GM12874 (cell line): Measurements from ENCODE around the gene ARHGAP22.

ENCODE experiments used
- TF ChIP-seq, protein P1 (sequence below): IDR thresholded peaks from 2 replicates; pipeline ENCODE4 v1.5.1; 2011; ENCODE audit warnings: low read depth, mild to moderate bottlenecking, control low read depth, low read length, moderate library complexity; ENCODE audit not compliant: insufficient read depth

ARHGAP22 gene

DNA sequence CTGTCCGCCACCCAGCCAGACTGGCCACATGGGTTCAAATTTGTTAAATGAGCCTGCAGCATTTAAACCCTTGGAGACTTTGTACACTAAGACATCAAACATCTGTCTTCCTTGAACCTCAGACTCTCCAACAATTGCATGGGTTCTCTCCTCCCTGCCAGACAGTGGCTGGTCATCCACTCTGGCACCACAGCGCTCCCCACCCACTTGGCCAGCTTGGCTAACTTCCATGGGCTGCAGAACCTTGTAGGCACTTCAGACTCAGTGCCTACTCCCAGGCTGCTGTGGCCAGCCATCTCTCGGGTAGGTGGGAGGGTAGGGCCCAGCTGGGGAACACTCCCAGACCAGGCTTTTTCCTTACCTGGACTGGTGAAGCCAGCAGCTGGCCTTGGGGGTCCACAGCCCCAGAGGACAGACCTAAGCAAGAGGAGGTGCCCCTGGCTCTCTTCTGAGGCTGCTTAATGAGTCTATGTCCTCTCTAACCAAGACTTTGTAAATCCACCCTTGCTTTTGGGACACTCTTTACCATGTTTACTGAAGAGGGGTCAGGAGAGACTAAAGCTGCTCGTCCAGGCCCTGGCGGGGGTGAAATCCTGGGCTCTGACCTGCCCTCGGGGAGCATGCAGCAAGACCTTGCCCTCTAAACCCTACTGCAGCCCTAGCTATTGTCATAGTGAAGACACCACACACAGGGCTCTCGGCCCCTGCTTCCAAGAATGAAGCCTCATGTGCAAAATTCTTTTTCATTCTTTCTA, 82.7 kb downstream of the ARHGAP22 start:
- TF ChIP-seq, protein P1, sequence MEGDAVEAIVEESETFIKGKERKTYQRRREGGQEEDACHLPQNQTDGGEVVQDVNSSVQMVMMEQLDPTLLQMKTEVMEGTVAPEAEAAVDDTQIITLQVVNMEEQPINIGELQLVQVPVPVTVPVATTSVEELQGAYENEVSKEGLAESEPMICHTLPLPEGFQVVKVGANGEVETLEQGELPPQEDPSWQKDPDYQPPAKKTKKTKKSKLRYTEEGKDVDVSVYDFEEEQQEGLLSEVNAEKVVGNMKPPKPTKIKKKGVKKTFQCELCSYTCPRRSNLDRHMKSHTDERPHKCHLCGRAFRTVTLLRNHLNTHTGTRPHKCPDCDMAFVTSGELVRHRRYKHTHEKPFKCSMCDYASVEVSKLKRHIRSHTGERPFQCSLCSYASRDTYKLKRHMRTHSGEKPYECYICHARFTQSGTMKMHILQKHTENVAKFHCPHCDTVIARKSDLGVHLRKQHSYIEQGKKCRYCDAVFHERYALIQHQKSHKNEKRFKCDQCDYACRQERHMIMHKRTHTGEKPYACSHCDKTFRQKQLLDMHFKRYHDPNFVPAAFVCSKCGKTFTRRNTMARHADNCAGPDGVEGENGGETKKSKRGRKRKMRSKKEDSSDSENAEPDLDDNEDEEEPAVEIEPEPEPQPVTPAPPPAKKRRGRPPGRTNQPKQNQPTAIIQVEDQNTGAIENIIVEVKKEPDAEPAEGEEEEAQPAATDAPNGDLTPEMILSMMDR = no peak

DNA sequence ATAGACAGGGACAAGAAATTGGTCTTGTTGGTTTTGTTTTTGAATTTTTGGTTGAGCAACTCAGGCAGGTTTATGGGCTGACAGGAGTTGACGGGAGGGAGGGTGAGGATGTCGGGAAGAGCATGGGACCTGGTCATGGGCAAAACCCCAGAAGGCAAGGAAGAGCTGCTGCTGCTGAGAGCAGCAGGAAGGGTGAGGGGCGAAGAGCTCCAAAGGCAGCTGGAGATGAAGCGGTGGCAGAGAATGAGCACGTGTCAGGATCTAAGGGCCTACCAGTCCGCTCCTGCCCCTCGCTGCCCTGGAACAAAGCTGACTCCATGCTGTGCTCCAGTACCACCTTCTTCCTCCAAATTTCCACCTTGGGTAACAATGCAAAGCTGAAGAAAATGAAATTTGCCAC, 84.3 kb downstream of the ARHGAP22 start:
- TF ChIP-seq, protein P1 = no peak

DNA sequence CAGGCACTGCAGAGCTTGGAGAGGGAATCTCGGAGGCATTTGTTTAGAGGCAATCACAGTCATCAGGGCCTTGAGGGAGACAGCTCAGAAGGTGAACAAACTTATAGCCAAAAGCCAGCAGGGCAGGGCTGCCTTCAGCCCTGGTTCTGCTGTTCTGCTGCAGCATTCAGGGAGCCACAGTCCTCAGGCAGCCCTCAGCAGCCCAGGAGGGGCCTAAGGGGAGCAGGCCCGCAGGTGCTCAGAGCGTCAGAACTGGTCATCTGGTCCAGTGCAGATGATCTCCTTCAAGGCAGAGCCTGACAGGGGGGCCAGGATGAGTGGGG, 84.7 kb downstream of the ARHGAP22 start:
- TF ChIP-seq, protein P1 = no peak

DNA sequence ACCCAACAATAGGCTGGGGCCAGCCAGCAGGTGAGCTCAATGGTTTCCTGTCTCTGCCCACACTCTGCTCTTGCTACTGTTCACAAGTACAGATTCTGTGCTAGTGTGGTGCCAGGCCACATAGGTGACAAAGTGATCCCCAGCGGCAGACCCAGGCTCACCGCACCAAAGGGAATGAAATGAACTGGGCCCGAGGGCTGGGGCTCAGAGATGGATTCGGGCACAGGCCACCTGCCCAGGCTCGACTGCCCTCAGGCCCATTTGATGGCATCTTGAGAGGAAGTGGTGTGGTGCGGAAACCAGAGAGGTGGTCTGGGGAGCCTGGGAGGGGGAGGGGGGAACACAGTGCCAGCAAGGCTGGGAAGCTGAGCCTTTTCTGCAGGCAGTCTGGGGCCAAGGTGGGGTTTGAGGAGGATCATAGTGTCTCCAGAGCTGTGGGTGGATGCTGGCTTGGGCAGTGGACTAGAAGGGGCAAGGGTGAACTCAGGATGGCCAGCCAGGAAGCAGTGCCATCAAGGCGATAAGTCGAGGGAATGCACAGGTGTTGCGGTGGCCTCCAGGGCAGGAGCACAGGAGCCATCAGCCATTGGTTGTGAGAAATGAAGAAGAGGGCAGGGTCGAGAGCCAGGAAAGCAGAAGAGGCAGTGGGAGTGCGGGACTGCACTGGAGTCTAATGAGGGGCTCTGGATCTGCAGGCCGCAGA, 85.2 kb downstream of the ARHGAP22 start:
- TF ChIP-seq, protein P1 = no peak

DNA sequence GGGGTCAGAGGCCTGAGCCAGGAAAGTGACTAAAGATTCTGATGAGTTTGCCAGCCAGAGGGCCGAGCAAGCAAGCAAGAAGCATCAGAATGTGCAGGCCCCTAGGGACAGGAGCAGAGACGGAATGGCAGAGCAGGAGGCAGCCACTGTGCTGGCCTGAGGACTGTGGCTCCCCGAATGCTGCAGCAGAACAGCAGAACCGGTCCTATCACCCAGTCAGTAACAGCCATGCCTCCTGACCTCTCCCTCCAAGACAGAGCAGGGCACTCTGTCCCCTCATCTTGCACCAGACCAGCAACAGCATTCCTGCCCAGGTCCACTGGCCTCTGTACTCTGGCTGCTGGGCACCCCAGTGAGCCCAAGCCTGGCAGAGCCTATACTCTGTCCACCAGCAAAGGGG, 85.9 kb downstream of the ARHGAP22 start:
- TF ChIP-seq, protein P1 = no peak

DNA sequence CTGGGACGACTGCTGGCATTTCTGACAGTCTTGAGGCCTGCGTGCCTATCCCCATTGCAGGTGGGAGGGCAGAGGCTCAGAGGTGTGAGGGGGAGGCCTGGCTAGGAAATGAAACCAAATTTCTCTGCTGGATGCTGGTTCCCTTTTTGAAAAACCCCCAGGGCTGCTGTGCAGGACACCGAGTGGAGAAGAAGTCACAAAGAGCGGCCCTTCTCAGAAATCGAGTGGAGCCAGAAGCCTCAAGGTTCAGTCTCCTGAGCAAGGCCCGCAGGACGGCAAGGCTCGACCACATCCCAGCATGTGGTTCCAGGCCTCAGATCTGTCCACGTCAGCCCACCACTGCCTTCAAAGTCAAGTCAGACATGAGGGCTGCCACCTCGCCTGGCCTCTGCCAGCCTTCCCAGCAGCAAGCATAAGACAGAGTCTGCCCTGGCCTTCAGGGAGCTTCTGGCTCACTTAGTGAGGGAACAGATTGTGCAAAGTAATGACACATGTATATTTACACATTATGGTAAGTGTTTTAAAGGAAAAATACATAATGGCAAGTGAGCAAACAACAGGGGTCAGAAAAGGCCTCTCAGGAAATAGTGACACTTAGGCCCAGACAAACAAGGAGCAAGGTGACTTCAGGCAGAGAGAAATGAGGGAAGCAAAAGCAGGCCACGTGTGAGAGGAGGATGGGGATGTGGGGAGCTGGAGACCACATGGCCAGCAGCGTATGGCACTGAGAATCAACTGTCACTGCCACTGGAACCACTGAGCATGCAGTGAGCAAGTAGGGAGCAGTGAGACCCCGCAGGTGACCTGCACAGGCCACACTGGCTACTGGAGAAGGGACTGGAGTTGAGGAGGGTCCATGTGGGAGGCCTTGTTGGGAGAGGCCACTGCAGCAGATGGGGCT, 86.7 kb downstream of the ARHGAP22 start:
- TF ChIP-seq, protein P1 = no peak

DNA sequence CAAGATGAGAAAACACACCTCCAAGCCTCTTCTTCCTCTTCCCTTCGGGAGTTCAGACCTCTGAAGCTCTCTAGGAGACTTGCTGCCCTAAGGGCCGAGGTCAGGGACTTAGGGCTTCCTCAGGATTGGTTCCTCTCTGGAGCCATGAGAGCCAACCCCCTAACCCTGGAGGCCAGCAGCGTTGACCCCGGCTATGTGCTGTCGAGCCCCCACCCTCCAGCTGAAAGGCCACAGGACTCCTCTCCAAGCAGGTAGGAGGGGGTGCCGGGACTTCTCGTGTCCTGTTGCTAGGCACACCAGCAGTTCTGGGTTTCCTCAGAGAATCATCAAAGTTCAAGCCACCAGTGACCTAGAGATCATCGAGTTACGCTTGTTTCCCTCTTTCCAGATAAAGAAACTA, 87.4 kb downstream of the ARHGAP22 start:
- TF ChIP-seq, protein P1 = no peak
